ENCODE measurements around the gene AMN. TPM values are rescaled to one million over a fixed set of nuclear protein-coding genes. Genes with fewer than 3 reads are reported as not detected.
A peak's percentile ranks its signal among the peaks of the same experiment; 100 is the strongest.

The AMN gene
- total RNA-seq, 1 experiment from 2014 or later = 1.7 TPM

DNA sequence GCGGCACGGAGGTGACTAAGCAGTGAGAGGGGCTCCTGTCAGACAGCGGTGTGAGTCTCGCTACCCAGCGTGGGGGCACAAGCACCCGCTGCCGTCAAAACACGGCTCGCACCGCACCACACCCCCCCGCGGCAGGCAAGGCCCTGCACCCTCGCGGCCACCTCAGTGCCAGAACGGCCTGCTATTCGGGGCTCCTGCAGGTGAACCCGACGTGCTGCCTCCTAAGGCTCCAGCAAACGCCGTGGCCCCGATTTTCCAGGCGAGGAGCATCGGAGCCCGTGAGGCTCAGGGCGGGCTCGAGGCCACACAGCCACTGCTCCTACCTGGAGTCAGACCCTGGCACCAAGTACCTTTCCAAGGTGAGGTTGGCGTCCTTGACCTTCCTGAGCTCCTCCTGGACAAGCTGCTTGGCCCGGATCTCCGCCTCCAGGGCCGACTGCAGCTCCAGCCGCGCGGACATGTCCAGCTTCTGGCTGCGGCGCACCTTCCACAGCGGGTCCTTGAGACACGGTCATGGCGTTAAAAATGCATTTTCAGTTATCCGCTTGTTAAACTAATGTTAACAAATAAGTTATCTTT is 41.8 kb downstream of the AMN start:
- H3K4me3 ChIP-seq (ENCODE audit: insufficient read depth, low read depth, low read length) = no peak overlapping the region
- no peaks in the 10 kb centered on the region for H3K27me3 ChIP-seq (ENCODE audit: control insufficient read depth, insufficient read depth, low read length)
- no peak for DNase-seq
- H3K36me3 ChIP-seq (replicated peaks; ENCODE audit: control insufficient read depth, insufficient read depth, low read length) = peaks cover 33% of the 10 kb centered on the region

DNA sequence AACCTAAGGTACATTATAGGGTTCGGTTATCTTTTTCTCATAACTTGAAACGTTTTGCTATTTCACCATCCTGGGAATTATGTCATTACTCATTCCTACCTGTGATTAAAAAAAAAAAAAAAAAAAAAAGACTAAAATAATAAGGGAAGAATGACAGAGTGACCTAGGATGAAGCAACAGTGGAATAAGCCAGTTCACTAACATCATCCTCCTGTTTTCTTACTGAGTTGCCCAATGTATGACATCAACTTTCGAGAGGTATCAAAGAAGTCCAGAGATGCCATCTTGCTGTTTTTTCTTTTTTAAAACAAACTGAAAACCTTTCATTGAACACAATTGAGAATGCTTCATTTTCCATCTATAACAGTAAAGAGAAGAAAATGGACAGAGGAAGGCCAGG is 42.8 kb downstream of the AMN start:
- H3K27me3 ChIP-seq (ENCODE audit: control insufficient read depth, insufficient read depth, low read length) = no peaks in the 10 kb centered on the region
- no peak overlapping the region for H3K4me3 ChIP-seq (ENCODE audit: insufficient read depth, low read depth, low read length)
- H3K36me3 ChIP-seq (replicated peaks; ENCODE audit: control insufficient read depth, insufficient read depth, low read length) = peaks cover 36% of the 10 kb centered on the region
- no peak for DNase-seq

- Histone ChIP-seq H3K4me3 (ENCODE audit: insufficient read depth, low read depth, low read length) (no peak overlapping the region), H3K27me3 (ENCODE audit: control insufficient read depth, insufficient read depth, low read length) (no peaks in the 10 kb centered on the region), H3K36me3 (replicated peaks; ENCODE audit: control insufficient read depth, insufficient read depth, low read length) (peaks cover 39% of the 10 kb centered on the region)
- no peak for DNase-seq
Measured at GRCh38 chr14:102965971-102966655, 43.6 kb downstream of the AMN start.

GRCh38 chr14:102966681-102967505 is 44.4 kb downstream of the AMN start:
- peaks cover 43% of the 10 kb centered on the region for H3K36me3 ChIP-seq (replicated peaks; ENCODE audit: control insufficient read depth, insufficient read depth, low read length)
- H3K4me3 ChIP-seq (ENCODE audit: insufficient read depth, low read depth, low read length) = no peak overlapping the region
- H3K27me3 ChIP-seq (ENCODE audit: control insufficient read depth, insufficient read depth, low read length) = no peaks in the 10 kb centered on the region
- no peak for DNase-seq

DNA sequence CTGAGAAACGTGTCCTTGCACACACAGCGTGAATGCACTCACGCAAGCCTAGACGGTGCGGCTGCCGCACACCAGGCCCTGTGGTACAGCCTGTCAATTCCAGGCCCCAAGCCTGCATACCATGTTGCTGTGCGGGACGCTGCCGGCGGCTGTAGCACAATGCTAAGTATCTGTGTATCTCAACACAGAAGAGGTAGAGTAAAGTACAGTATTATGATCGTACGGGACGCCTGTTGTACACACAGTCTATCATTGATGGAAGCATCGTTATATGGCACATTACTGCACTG is 45.0 kb downstream of the AMN start:
- no peak for DNase-seq

GRCh38 chr14:102968306-102968705 is 45.8 kb downstream of the AMN start:
- H3K27me3 ChIP-seq (ENCODE audit: control insufficient read depth, insufficient read depth, low read length) = no peaks in the 10 kb centered on the region
- H3K4me3 ChIP-seq (ENCODE audit: insufficient read depth, low read depth, low read length) = no peak overlapping the region
- no peak for DNase-seq
- H3K36me3 ChIP-seq (replicated peaks; ENCODE audit: control insufficient read depth, insufficient read depth, low read length) = peaks cover 43% of the 10 kb centered on the region

More for the DNA sequence above, 45.0 kb downstream of the AMN start:
- H3K4me3 ChIP-seq (ENCODE audit: insufficient read depth, low read depth, low read length) = no peak overlapping the region
- H3K27me3 ChIP-seq (ENCODE audit: control insufficient read depth, insufficient read depth, low read length) = no peaks in the 10 kb centered on the region
- H3K36me3 ChIP-seq (replicated peaks; ENCODE audit: control insufficient read depth, insufficient read depth, low read length) = peaks cover 41% of the 10 kb centered on the region

- peaks cover 40% of the 10 kb centered on the region for H3K36me3 ChIP-seq (replicated peaks; ENCODE audit: control insufficient read depth, insufficient read depth, low read length)
- DNase-seq = no peak
- H3K4me3 ChIP-seq (ENCODE audit: insufficient read depth, low read depth, low read length) = no peak overlapping the region
- no peaks in the 10 kb centered on the region for H3K27me3 ChIP-seq (ENCODE audit: control insufficient read depth, insufficient read depth, low read length)
Measured at GRCh38 chr14:102969060-102969791, 46.8 kb downstream of the AMN start.

DNA sequence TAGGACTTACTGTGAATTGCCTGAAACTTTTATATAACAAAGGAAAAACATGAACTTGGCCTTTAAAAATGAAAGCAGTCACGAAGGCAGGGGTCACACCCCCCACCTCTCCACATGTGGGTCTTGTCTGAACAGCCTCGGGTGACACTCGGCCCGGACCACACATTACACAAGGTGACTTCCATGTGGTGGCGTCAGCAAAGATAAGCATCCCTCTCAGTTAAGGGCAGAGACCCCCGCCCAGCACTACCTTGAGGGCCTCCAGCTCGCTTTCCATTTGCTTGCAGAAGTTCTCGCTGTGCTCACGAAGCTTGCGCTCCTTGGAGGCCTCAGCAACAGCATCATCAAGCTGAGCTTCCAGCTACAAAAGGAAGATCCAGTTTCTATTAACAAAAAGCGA is 47.4 kb downstream of the AMN start:
- H3K36me3 ChIP-seq (replicated peaks; ENCODE audit: control insufficient read depth, insufficient read depth, low read length) = peaks cover 40% of the 10 kb centered on the region
- no peak overlapping the region for H3K4me3 ChIP-seq (ENCODE audit: insufficient read depth, low read depth, low read length)
- DNase-seq = no peak
- no peaks in the 10 kb centered on the region for H3K27me3 ChIP-seq (ENCODE audit: control insufficient read depth, insufficient read depth, low read length)

DNA sequence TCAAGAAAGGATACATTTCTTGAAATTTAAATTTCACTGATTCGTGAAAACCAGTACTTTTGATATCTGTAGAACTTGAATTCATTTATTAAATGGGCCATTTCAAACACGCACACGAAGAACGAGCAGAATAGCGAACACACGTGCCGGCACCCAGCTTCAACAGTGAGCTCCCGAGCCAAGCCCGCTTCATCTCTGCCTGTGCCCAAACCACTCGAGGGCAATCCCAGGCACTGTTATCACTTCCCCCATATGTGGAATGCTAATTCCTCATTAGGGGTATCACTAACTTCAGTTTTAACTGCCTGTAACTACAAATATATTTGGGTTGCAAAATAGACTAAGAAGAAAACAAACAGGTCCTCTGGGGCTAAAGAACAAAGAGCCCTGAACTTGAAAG is 48.0 kb downstream of the AMN start:
- peaks cover 38% of the 10 kb centered on the region for H3K36me3 ChIP-seq (replicated peaks; ENCODE audit: control insufficient read depth, insufficient read depth, low read length)
- no peak overlapping the region for H3K4me3 ChIP-seq (ENCODE audit: insufficient read depth, low read depth, low read length)
- DNase-seq = no peak
- no peaks in the 10 kb centered on the region for H3K27me3 ChIP-seq (ENCODE audit: control insufficient read depth, insufficient read depth, low read length)

DNA sequence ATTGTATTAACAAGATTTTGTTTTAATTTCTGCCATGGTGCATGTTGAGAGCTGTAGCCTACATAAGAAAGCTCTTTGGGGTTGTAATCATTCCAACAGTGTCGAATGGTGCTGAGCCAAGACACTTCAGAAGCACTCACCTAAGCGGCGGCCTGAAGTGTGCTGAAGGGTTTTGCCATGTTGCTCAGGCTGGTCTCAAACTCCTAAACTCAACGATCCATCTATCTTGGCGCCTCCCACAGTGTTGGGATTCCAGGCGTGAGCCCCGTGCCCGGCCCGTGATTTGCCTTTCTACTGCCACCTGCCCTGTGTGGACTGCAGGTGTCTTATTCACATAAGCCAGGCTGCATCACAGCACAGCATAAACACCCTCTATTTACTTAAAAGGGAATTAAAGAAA is 48.9 kb downstream of the AMN start:
- H3K4me3 ChIP-seq (ENCODE audit: insufficient read depth, low read depth, low read length) = no peak overlapping the region
- no peak for DNase-seq
- H3K36me3 ChIP-seq (replicated peaks; ENCODE audit: control insufficient read depth, insufficient read depth, low read length) = peaks cover 36% of the 10 kb centered on the region
- no peaks in the 10 kb centered on the region for H3K27me3 ChIP-seq (ENCODE audit: control insufficient read depth, insufficient read depth, low read length)

DNA sequence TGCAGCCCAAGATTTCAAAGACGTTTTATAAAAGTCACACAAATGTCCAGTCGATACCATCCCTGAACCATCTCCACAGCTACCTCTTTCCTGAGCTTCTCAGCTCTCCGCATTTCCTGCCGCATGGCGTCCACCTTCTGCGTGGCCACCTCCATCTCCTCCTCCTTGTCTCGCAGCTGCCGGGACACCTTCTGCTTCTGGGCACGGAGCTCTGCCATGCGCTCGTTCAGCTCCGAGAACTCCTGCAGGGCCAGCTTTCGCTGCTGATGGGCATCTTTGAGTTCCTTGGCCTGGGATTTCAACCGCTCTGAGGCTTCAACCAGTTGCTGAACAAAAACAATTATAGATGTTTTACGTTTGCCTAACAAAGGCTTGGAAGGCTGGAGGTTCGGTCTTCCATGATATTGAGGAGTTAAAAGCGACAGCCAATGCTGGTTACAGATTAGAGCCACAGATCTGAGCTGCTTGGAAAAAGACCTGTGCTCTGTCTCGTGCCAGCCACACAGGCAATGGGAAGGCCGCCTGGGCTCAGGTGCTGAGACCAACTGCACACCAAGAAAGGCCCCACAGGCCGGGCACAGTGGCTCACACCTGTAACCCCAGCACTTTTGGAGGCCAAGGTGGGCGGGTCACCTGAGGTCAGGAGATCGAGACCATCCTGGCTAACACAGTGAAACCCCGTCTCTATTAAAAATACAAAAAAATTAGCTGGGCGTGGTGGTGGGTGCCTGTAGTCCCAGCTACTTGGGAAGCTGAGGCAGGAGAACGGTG is 49.6 kb downstream of the AMN start:
- Histone ChIP-seq H3K27me3 (ENCODE audit: control insufficient read depth, insufficient read depth, low read length) (no peaks in the 10 kb centered on the region), H3K36me3 (replicated peaks; ENCODE audit: control insufficient read depth, insufficient read depth, low read length) (peaks cover 31% of the 10 kb centered on the region)

DNA sequence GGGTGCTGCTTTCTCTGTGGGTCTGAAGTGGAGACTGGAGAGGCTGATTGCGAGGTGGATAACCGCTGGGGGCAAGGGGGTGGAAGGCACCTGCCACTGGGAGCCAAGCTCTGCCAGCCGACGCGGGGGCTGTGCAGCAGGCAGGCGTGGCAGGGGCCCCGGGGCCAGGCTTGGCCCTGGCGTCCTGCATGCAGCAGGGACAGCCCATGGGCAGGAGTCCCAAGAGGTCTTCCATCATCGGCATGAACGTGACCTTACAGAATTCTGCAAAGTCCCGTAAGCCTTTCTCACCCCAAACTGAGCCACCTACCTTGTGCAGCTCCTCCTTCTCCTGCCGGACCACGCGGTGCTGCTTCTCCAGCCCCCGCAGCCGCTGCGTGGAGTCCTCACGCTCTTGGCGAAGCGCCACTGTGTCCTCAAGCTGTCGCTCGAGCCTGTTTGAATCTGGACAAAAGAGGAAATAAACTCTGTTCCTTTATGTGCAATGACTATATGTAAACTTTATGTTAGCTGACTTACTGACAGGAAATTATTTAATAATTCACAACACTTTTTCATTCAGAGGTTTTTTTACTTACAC is 51.3 kb downstream of the AMN start:
- no peaks in the 10 kb centered on the region for H3K27me3 ChIP-seq (ENCODE audit: control insufficient read depth, insufficient read depth, low read length)
- H3K36me3 ChIP-seq (replicated peaks; ENCODE audit: control insufficient read depth, insufficient read depth, low read length) = peaks cover 27% of the 10 kb centered on the region
- H3K4me3 ChIP-seq (ENCODE audit: insufficient read depth, low read depth, low read length) = no peak overlapping the region
- no peak for DNase-seq

More for the DNA sequence above, 49.6 kb downstream of the AMN start:
- no peak overlapping the region for H3K4me3 ChIP-seq (ENCODE audit: insufficient read depth, low read depth, low read length)
- DNase-seq = no peak

- Histone ChIP-seq H3K27me3 (ENCODE audit: control insufficient read depth, insufficient read depth, low read length) (no peaks in the 10 kb centered on the region), H3K36me3 (replicated peaks; ENCODE audit: control insufficient read depth, insufficient read depth, low read length) (peaks cover 25% of the 10 kb centered on the region), H3K4me3 (ENCODE audit: insufficient read depth, low read depth, low read length) (no peak overlapping the region)
- peak; percentile 72 for DNase-seq
Measured at GRCh38 chr14:102975662-102976061, 53.2 kb downstream of the AMN start.

- Histone ChIP-seq H3K4me3 (ENCODE audit: insufficient read depth, low read depth, low read length) (no peak overlapping the region), H3K36me3 (replicated peaks; ENCODE audit: control insufficient read depth, insufficient read depth, low read length) (peaks cover 24% of the 10 kb centered on the region), H3K27me3 (ENCODE audit: control insufficient read depth, insufficient read depth, low read length) (no peaks in the 10 kb centered on the region)
- no peak for DNase-seq
Measured at GRCh38 chr14:102977475-102977874, 55.0 kb downstream of the AMN start.
